K562 (cell line): ENCODE measurements around the gene IL20RA. TPM values are rescaled to one million over a fixed set of nuclear protein-coding genes. Genes with fewer than 3 reads are reported as not detected.

Experiments used
- ATAC-seq: fragments of 200-7000 bp; cut with Tn5 transposase; 3 replicates; pipeline ENCODE4 v1.9.1; 2020; ENCODE audit warnings: moderate library complexity
- BruUV-seq: library from RNA; stranded (reverse); fragments of 400-500 nt; replicated peaks from 2 replicates; lab custom pipeline; 2021; lab: Mats Ljungman, UMichigan
- CTCF ChIA-PET: fragments of 300-600 bp; formaldehyde crosslinking; extraction: SDS; loops from one replicate; lab custom pipeline; 2021; ENCODE audit warnings: low intra/inter-chr PET ratio; lab: Yijun Ruan, JAX
- POLR2A ChIA-PET: fragments of 300-600, 350-650 bp; sonication (Branson Sonifier 250); formaldehyde crosslinking; extraction: SDS; loops from one replicate; lab custom pipeline; 2021; ENCODE audit warnings: antibody characterized with exemption, inconsistent platforms; lab: Yijun Ruan, JAX
- DNase-seq, 4 experiments: peaks; one replicate each; pipeline versions ENCODE4 v3.0.0 to v3.0.0-alpha.2; 2011 to 2018; ENCODE audit warnings: low spot score in 3 of 4, mixed read lengths in 3 of 4; ENCODE audit errors: extremely low read depth in 1 of 4
- FAIRE-seq: peaks from 2 replicates; lab custom pipeline; 2011; peaks lifted over from hg19 to GRCh38; lab: Jason Lieb, UNC
- H2AFZ ChIP-seq: 2 replicates; pipeline ENCODE4 v1.6.0; 2011; ENCODE audit warnings: low read depth, low read length, control low read depth, inconsistent platforms
- H3K27ac ChIP-seq: fragments of 200-600 bp; 3 replicates; pipeline ENCODE4 v1.8.0; 2011; ENCODE audit warnings: low read depth, mild to moderate bottlenecking, control low read depth, inconsistent platforms, low read length, moderate library complexity, mixed read lengths; ENCODE audit errors: extremely low read depth
- H3K27me3 ChIP-seq, 2 experiments: fragments of 300-600 bp in 1 of 2; 2 replicates in 1 of 2; 3 replicates in 1 of 2; pipeline versions ENCODE4 v1.6.0 to v1.8.0; 2011; ENCODE audit warnings: inconsistent platforms in 2 of 2, low read length in 2 of 2, mild to moderate bottlenecking in 1 of 2, mixed read lengths in 1 of 2, moderate library complexity in 1 of 2; ENCODE audit not compliant: control insufficient read depth in 2 of 2, insufficient read depth in 2 of 2
- H3K36me3 ChIP-seq: fragments of 300-600 bp; 3 replicates; pipeline ENCODE4 v1.8.0; 2011; ENCODE audit warnings: mild to moderate bottlenecking, low read length, inconsistent platforms; ENCODE audit not compliant: control insufficient read depth, insufficient read depth
- H3K4me1 ChIP-seq, 2 experiments: fragments of 200-600 bp in 1 of 2; replicated peaks in 1 of 2; 2 replicates in 1 of 2; 3 replicates in 1 of 2; pipeline versions ENCODE4 v1.5.1 to v1.8.0; 2011; ENCODE audit warnings: inconsistent platforms in 2 of 2, low read length in 2 of 2, mild to moderate bottlenecking in 1 of 2, mixed read lengths in 1 of 2, moderate library complexity in 1 of 2; ENCODE audit not compliant: control insufficient read depth in 2 of 2, insufficient read depth in 2 of 2
- H3K4me2 ChIP-seq: 2 replicates; pipeline ENCODE4 v1.6.1; 2011; ENCODE audit warnings: low read length, control low read depth, inconsistent platforms, mixed read lengths; ENCODE audit not compliant: insufficient read depth
- H3K4me3 ChIP-seq: fragments of 200-600 bp; sonication (generic), shearing (Covaris generic); 2 replicates; pipeline ENCODE4 v1.5.1; 2016; ENCODE audit warnings: control low read depth, inconsistent platforms
- H3K79me2 ChIP-seq: fragments of 200-600 bp; 3 replicates; pipeline ENCODE4 v1.8.0; 2011; ENCODE audit warnings: low read length, inconsistent platforms; ENCODE audit not compliant: control insufficient read depth, insufficient read depth
- H3K9ac ChIP-seq, 2 experiments: 2 replicates each; pipeline versions ENCODE4 v1.6.0 to v1.6.1; 2011; ENCODE audit warnings: low read depth in 2 of 2, low read length in 2 of 2, control low read depth in 1 of 2, inconsistent platforms in 1 of 2, mild to moderate bottlenecking in 1 of 2, mixed read lengths in 1 of 2; ENCODE audit not compliant: insufficient read depth in 1 of 2
- H3K9me1 ChIP-seq: one replicate; pipeline ENCODE4 v1.6.0; 2011; ENCODE audit warnings: inconsistent platforms, mild to moderate bottlenecking, low read length, moderate library complexity; ENCODE audit not compliant: control insufficient read depth, insufficient read depth
- H3K9me3 ChIP-seq: replicated peaks from 2 replicates; pipeline ENCODE4 v1.5.1; 2011; ENCODE audit warnings: low read depth, low read length, inconsistent platforms; ENCODE audit not compliant: control insufficient read depth, insufficient read depth
- H4K20me1 ChIP-seq: replicated peaks from 2 replicates; pipeline ENCODE4 v1.6.1; 2011; ENCODE audit warnings: low read length, inconsistent platforms, mixed read lengths; ENCODE audit not compliant: control insufficient read depth, insufficient read depth
- CEBPB ChIP-seq: fragments of 450-650 bp; IDR thresholded peaks from 2 replicates; pipeline ENCODE4 v1.6.1; 2016; ENCODE audit warnings: missing genetic modification characterization, missing compliant biosample characterization
- CEBPG ChIP-seq, 3 experiments: fragments of 200-800 bp in 1 of 3; sonication (Bioruptor generic) in 1 of 3; sonication (generic) in 1 of 3; formaldehyde crosslinking in 1 of 3; IDR thresholded peaks in 2 of 3; conservative IDR thresholded peaks in 1 of 3; 2 replicates each; pipeline versions ENCODE4 v1.6.1 to v1.8.0; 2016 to 2022; ENCODE audit warnings: missing compliant biosample characterization in 2 of 3, missing genetic modification characterization in 2 of 3, mild to moderate bottlenecking in 1 of 3, missing genetic modification reagents in 1 of 3
- GTF2E2 ChIP-seq: fragments of 200-800 bp; sonication (Bioruptor generic); IDR thresholded peaks from 2 replicates; pipeline ENCODE4 v1.6.1; 2016; ENCODE audit warnings: missing genetic modification characterization, missing compliant biosample characterization
- MCM5 ChIP-seq: fragments of 450-650 bp; IDR thresholded peaks from 2 replicates; pipeline ENCODE4 v1.6.1; 2016; ENCODE audit warnings: low read depth
- POLR2AphosphoS2 ChIP-seq: IDR thresholded peaks from 2 replicates; pipeline ENCODE4 v1.6.1; 2012; ENCODE audit warnings: low read length, improper control_type of control experiment
- ZNF165 ChIP-seq: fragments of 250-450 bp; sonication (Bioruptor Pico); IDR thresholded peaks from 2 replicates; pipeline ENCODE4 v1.4.0; 2020; ENCODE audit warnings: borderline replicate concordance
- WGBS: fragments of 100-300 bp; shearing (Covaris generic); methylation state at CpG from one replicate; pipeline ENCODE4 v1.1.6; 2016; ENCODE audit warnings: low coverage, mixed read lengths; ENCODE audit not compliant: insufficient coverage; ENCODE audit errors: missing lambda C conversion rate; 5-methylcytosine and 5-hydroxymethylcytosine counted together
- in situ Hi-C: fragments of 300-500 bp; cut with MboI; formaldehyde crosslinking; loops from 4 replicates; pipeline ENCODE4 v1.15.0; 2018; ENCODE audit warnings: inconsistent platforms, mixed read lengths
- intact Hi-C: fragments of 100-400 bp; cut with micrococcal nuclease; formaldehyde crosslinking; loops from 2 replicates; pipeline ENCODE4 v1.14.2; 2022
- polyA plus RNA-seq, 8 experiments: library from polyadenylated mRNA; depleted of rRNA in 4 of 8; stranded (reverse) in 5 of 8; unstranded in 3 of 8; fragments of >200 nt; fragmentation: Nextera tagmentation in 2 of 8; fragmentation: Illumina TruSeq in 1 of 8; extraction: Ambion mirVana in 2 of 8; extraction: Trizol in 1 of 8; gene quantifications; 2 replicates each; pipeline versions ENCODE4 v1.2.1 to v1.2.3, GENCODE V29; 2011 to 2014; ENCODE audit warnings: inconsistent platforms in 1 of 8, missing spikeins in 1 of 8
- total RNA-seq, 7 experiments: library from RNA; depleted of rRNA in 6 of 7; stranded (reverse); fragments of >200 nt in 6 of 7; fragmentation: Illumina TruSeq in 2 of 7; extraction: Trizol in 2 of 7; gene quantifications; 2 replicates each; pipeline versions ENCODE4 v1.2.1 to v1.2.3, GENCODE V29; 2011 to 2021; ENCODE audit warnings: low replicate concordance in 1 of 7

Gene IL20RA
- total and polyA plus RNA-seq, 9 of the 15 experiments (the other 6 are each of a cell fraction or from before 2014, with no cell fraction given), result not detected

- no peak for TF ChIP-seq MCM5
- no peak for TF ChIP-seq ZNF165 (CRISPR knock-in tag)
- no peak for TF ChIP-seq POLR2AphosphoS2
Observed at GRCh38 chr6:137093183-137094069, 48.7 kb upstream of the IL20RA start (continued).

GRCh38 chr6:137092018-137092417 lies 47.3 kb upstream of the IL20RA start:
- no peak for TF ChIP-seq GTF2E2 (tag)
- no peak for TF ChIP-seq CEBPG (CRISPR knock-in tag; IDR thresholded peaks at IDR 0.05)
- peak; percentile 21 to 48; a peak in 1 of 4 replicates for TF ChIP-seq CEBPG (tag; conservative IDR thresholded peaks at IDR 0.05 in 1 of 2, IDR thresholded peaks at IDR 0.05 in 1 of 2)
- 0 out of 2 replicates have a peak, but pooled peaks have one; percentile 20 for TF ChIP-seq CEBPB (tag)
- Histone ChIP-seq H3K4me1 (no peaks in the 10 kb centered on the region), H2AFZ (no peak overlapping the region), H4K20me1 (no peaks in the 10 kb centered on the region), H3K4me2 (no peak overlapping the region), H3K36me3 (no peaks in the 10 kb centered on the region), H3K27me3 (peaks cover 0 to 8% of the 10 kb centered on the region in 2 experiments; a peak in 1 of 5 replicates), H3K27ac (no peak overlapping the region), H3K9me3 (no peaks in the 10 kb centered on the region), H3K79me2 (no peaks in the 10 kb centered on the region), H3K9ac (no peak overlapping the region), H3K4me3 (no peak overlapping the region), H3K9me1 (no peaks in the 10 kb centered on the region)
- intact Hi-C loops, result loop anchor here (5.0 kb wide), 1 partner anchor 325 kb away; no protein-coding TSS in a partner anchor
- no peak for DNase-seq
- BruUV-seq, result no TSS peak
- no peak for FAIRE-seq
- POLR2A ChIA-PET, result no interaction called here
- CTCF ChIA-PET, result no interaction called here
- no peak for ATAC-seq
- in situ Hi-C loops, result loop anchor here (5.0 kb wide), 2 partner anchors 75 to 225 kb away; no protein-coding TSS in a partner anchor
- WGBS, result 5% methylated on average over 1 of the region's 1 CpG
